ENCODE results near the gene NUFIP2.

The NUFIP2 gene

GRCh38 chr17:29215174-29215573 lies 78.8 kb downstream of the NUFIP2 start:
- H3K4me3 ChIP-seq (ENCODE audit: low read depth, low read length), result no peak overlapping the region
- DNase-seq (ENCODE audit: low read depth, low spot score), result no peak
- CTCF ChIA-PET, result interaction anchor here (1.0 to 19.1 kb wide), 5 partner anchors 10 to 83 kb away, joined by 3 to 454 read pairs (median 5); partner anchors contain the start of gene MYO18A
- no peak for TF ChIP-seq CTCF (IDR thresholded peaks at IDR 0.05; ENCODE audit: insufficient read depth, low read length, missing control alignments)
- POLR2A ChIA-PET, result no interaction called here

GRCh38 chr17:29214215-29215146 lies 79.5 kb downstream of the NUFIP2 start:
- no peak for DNase-seq (ENCODE audit: low read depth, low spot score)
- ChIA-PET POLR2A (no interaction called here), CTCF (interaction anchor here (1.1 to 19.1 kb wide), 6 partner anchors 19 to 83 kb away, joined by 4 to 454 read pairs (median 20); partner anchors contain the start of gene MYO18A)
- TF ChIP-seq CTCF (IDR thresholded peaks at IDR 0.05; ENCODE audit: insufficient read depth, low read length, missing control alignments), result no peak
- no peak overlapping the region for H3K4me3 ChIP-seq (ENCODE audit: low read depth, low read length)

GRCh38 chr17:29212681-29213121 lies 81.2 kb downstream of the NUFIP2 start:
- H3K4me3 ChIP-seq (ENCODE audit: low read depth, low read length), result no peak overlapping the region
- ChIA-PET POLR2A (no interaction called here), CTCF (interaction anchor here (0.9 to 19.1 kb wide), 7 partner anchors 8 to 96 kb away, joined by 3 to 393 read pairs (median 9); partner anchors contain the start of gene MYO18A)
- no peak for TF ChIP-seq CTCF (IDR thresholded peaks at IDR 0.05; ENCODE audit: insufficient read depth, low read length, missing control alignments)
- DNase-seq (ENCODE audit: low read depth, low spot score), result no peak

- no peak overlapping the region for H3K4me3 ChIP-seq (ENCODE audit: low read depth, low read length)
- DNase-seq (ENCODE audit: low read depth, low spot score), result no peak
- no peak for TF ChIP-seq CTCF (IDR thresholded peaks at IDR 0.05; ENCODE audit: insufficient read depth, low read length, missing control alignments)
- ChIA-PET POLR2A (no interaction called here), CTCF (interaction anchor here (1.0 to 19.1 kb wide), 7 partner anchors 8 to 163 kb away, joined by 3 to 393 read pairs (median 9); partner anchors contain the start of gene MYO18A)
Measured at GRCh38 chr17:29212094-29212631, 81.8 kb downstream of the NUFIP2 start.

- DNase-seq (ENCODE audit: low read depth, low spot score), result no peak
- POLR2A ChIA-PET, result no interaction called here
- H3K4me3 ChIP-seq (ENCODE audit: low read depth, low read length), result no peak overlapping the region
- CTCF ChIA-PET, result interaction anchor here (3.2 to 19.1 kb wide), 3 partner anchors 8 to 65 kb away, joined by 13 to 393 read pairs (median 106); partner anchors contain the start of gene MYO18A
- no peak for TF ChIP-seq CTCF (IDR thresholded peaks at IDR 0.05; ENCODE audit: insufficient read depth, low read length, missing control alignments)
Measured at GRCh38 chr17:29210879-29211278, 83.1 kb downstream of the NUFIP2 start.

GRCh38 chr17:29209073-29209472 lies 84.9 kb downstream of the NUFIP2 start:
- ChIA-PET POLR2A (no interaction called here), CTCF (interaction anchor here (1.0 to 19.1 kb wide), 7 partner anchors 10 to 97 kb away, joined by 3 to 393 read pairs (median 5); partner anchors contain the start of gene MYO18A)
- DNase-seq (ENCODE audit: low read depth, low spot score), result no peak
- no peak overlapping the region for H3K4me3 ChIP-seq (ENCODE audit: low read depth, low read length)
- no peak for TF ChIP-seq CTCF (IDR thresholded peaks at IDR 0.05; ENCODE audit: insufficient read depth, low read length, missing control alignments)

Data from AG04449 (cell line).